SU-DHL-6 (cell line): ENCODE results near the gene TNS3.

Source experiments
- CTCF ChIP-seq: fragments of 200-600 bp; sonication (generic); IDR thresholded peaks from one replicate; pipeline ENCODE4 v1.5.1; 2017; ENCODE audit warnings: antibody characterized with exemption, mild to moderate bottlenecking, low read length, moderate library complexity; ENCODE audit not compliant: insufficient read depth, poor library complexity, severe bottlenecking
- EZH2phosphoT487 ChIP-seq: fragments of 200-600 bp; sonication (generic), shearing (Covaris generic); conservative IDR thresholded peaks from 2 replicates; pipeline ENCODE4 v1.6.1; 2018; ENCODE audit warnings: mild to moderate bottlenecking, antibody characterized with exemption, low read length, moderate library complexity, mixed read lengths

DNA sequence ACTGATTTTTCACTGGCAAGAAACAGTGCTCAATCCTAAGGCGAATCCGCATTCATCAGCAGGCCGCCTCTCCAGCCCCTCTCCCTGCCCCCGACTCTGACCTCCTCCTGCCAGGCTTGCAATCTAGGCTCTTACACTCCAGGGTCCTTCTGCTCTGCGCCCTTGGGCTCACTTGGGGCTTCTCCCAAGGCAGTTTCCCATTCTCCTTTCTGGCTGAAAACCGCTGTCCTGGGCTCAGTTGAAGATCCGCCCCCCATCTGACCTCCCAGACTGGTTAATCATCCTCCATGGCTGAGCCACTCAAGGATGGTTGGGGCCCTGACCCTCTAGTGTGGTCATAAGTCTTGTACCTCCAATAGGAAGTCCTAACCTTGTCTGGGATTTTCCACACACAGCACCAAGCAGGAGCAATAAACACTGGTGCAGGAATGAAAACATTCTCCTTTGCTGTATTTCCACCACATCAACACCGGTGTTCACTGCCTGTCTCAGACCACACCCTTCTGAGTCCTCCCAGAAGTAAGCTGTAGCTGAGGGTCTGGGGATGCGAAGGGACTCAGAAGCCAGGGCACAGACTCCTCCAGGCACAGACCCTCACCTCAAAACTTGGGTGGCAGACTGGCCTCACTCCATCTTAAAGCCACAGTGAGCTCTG, 42.4 kb downstream of the TNS3 start:
- no peak for TF ChIP-seq CTCF
- no peak for TF ChIP-seq EZH2phosphoT487
